AG20443 (cell line): ENCODE results near the gene LTBP3.
A peak's percentile ranks its signal among the peaks of the same experiment; 100 is the strongest.

ENCODE experiments used
- DNase-seq: peaks from one replicate; pipeline ENCODE4 v3.0.0; 2012; ENCODE audit warnings: low spot score, mixed read lengths

Gene LTBP3

GRCh38 chr11:65558002-65558929 lies at the start of gene LTBP3:
Gene LTBP3, minus strand, starts transcription at chr11:65558359. Its CDS starts 400 bp downstream, at chr11:65557959.
- DNase-seq = peak; percentile 92

GRCh38 chr11:65606876-65607613 lies 48.9 kb upstream of the LTBP3 start:
- DNase-seq = peak; percentile 99

- no peak for DNase-seq
These were observed 46.1 kb upstream of the LTBP3 start for GRCh38 chr11:65604258-65604657.

GRCh38 chr11:65599955-65600246 lies 41.7 kb upstream of the LTBP3 start:
- no peak for DNase-seq

- DNase-seq = no peak
These were observed 41.2 kb upstream of the LTBP3 start for GRCh38 chr11:65599216-65599954.

GRCh38 chr11:65598258-65598699 lies 40.1 kb upstream of the LTBP3 start:
- no peak for DNase-seq

GRCh38 chr11:65596520-65596919 lies 38.4 kb upstream of the LTBP3 start:
- DNase-seq = no peak

GRCh38 chr11:65595543-65596281 lies 37.6 kb upstream of the LTBP3 start, which contains the start of gene KCNK7:
Gene KCNK7, minus strand, starts transcription at chr11:65595800. Its CDS starts 28 bp downstream, at chr11:65595772.
- peak; percentile 24 for DNase-seq

- peak; percentile 25 for DNase-seq
These were observed 37.0 kb upstream of the LTBP3 start for GRCh38 chr11:65595131-65595530.

GRCh38 chr11:65593518-65594414 lies 35.6 kb upstream of the LTBP3 start:
- peak; percentile 61 for DNase-seq

- no peak for DNase-seq
These were observed 34.8 kb upstream of the LTBP3 start for GRCh38 chr11:65592858-65593517.

- peak; percentile 70 for DNase-seq
These were observed 34.0 kb upstream of the LTBP3 start for GRCh38 chr11:65591939-65592857.

GRCh38 chr11:65590240-65590738 lies 32.1 kb upstream of the LTBP3 start:
- DNase-seq = no peak

- no peak for DNase-seq
These were observed 31.5 kb upstream of the LTBP3 start for GRCh38 chr11:65589444-65590239.

GRCh38 chr11:65588199-65589054 lies 30.3 kb upstream of the LTBP3 start:
- peak; percentile 59 for DNase-seq

GRCh38 chr11:65586676-65587075 lies 28.5 kb upstream of the LTBP3 start:
- DNase-seq = peak; percentile 32

GRCh38 chr11:65586247-65586630 lies 28.1 kb upstream of the LTBP3 start:
- DNase-seq = no peak
